Stimulated activated CD4-positive, alpha-beta T cell treated with anti-CD3 and anti-CD28 coated beads, Interleukin-4, amount 100 ng/mL, for 1 hour (primary cell): ENCODE data around the gene HAUS2.
"Not testable (repeated sequence)": the region's sequence is repeated elsewhere in the genome, so short reads cannot be mapped to it uniquely, and the experiment has no call there.

ENCODE experiments used
- DNase-seq: peaks from one replicate; pipeline ENCODE4 v3.0.0-alpha.2; 2020

The HAUS2 gene

DNA sequence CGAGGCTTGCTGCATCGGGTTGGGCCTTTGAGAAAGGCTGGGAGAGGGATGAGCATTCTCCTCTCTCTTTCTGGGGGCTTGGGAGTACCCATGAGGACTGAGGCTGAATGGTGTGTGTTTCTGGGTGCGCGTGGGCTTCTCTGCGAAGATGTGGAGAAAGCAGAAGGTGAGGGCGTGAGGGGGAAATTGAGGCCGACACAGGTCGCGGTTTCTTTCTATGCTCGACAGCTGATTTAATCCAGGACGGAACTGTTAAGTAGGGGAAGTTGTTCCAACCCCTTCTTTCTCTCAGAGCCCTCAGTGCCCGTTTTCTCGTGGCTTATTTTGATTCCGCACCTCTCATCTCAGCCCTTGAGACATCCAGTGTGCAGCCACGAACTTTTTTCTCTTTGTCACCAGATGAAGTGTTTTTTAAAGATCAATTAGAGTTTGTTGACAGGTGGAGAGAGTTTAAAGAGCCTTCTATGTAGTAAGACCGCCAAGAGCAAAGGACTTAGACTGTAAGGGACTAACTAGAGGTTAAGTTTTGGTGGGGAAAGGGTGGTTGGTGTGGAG is 27.5 kb downstream of the HAUS2 start:
- DNase-seq, result no peak

DNA sequence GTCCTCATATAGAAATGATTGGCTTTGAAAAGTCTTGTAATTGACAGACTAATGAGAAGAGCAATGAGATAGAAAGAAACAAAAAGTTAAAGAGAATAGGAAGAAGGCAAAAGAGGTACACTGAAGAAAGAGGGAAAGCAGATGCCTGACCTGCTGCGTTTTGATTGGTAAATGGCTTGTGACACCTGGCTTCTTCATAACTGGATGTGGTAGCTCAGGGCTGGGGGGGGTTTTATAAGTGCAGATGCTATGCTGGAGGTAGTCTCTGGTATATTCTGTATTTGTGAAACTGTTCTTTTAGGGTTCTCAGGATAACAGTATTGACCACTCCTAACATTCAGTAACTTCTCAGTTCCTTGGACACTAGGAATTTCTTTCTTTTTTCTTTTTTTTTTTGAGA is 28.1 kb downstream of the HAUS2 start:
- no peak for DNase-seq

DNA sequence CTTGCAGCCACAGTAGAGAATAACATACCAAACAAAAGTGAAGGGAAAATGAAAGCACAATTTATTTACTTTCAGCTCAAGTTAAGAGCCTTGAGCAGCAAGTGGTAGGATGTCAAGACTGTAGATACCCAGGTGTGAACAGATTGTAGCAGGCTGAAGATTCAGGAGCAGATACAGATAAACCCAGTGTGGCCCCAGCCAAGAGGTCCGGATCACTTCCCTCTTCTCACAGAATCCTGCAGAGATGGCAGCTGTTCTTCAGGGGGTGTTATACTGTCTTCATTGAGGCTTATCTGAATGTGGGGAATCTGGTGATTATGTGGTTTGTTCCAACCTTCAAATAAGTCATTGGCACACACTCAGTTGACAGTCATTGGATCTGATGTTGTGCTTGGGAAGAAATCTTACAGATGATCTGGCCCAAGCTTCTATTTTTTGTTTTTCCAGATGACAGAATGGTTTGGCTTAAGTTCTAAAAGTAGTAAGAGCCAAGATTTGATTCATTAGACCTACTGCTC is 28.9 kb downstream of the HAUS2 start:
- no peak for DNase-seq

DNA sequence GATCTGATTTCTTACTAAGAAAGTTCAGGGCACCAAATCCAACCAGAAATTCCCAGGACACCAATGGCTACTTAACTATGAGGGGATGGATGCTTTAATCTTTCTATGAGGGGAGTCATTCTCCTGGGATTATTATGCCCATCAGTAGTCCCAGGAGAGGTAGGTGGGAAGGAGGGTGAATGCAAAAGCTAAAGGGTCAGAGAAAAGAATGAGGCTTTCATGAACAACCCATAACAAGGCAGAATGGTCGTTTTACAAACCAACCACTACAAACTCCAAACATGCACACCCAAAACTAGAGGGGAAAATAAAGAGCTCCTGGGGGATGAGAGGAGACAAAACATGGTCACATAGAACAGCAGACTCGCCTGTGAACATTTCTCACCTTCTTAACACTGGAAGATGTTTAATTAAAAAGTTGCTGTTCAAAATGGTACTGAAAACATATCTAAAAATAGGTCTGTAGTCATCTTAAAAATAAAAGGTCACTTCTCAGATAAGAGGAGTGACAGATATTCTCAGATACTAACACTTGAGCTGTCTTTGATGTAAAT is 30.4 kb downstream of the HAUS2 start:
- DNase-seq, result no peak

DNA sequence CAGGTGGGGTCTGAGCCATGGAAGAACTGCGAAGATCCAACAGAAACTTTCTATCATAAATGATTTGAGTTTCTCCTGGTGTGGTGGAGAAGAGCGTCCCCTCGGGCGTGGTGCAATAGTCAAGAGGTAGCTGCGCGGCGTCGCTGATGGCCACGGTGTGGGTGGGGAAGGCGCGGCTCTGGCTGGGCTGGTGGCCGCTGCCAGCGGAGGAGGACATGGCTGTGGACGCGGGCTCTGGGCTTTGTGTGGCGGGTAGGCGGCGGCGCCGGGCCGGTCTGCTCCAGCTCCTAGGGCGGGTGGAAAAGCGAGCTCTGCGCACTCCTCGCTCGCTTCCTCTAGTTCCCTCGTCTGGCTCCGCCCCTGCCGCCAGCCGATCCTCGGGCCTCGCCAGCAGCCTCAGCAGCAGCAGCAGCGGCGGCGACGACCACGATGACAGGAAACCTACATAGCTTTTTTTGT is 32.7 kb downstream of the HAUS2 start:
- peak; percentile 77 for DNase-seq

DNA sequence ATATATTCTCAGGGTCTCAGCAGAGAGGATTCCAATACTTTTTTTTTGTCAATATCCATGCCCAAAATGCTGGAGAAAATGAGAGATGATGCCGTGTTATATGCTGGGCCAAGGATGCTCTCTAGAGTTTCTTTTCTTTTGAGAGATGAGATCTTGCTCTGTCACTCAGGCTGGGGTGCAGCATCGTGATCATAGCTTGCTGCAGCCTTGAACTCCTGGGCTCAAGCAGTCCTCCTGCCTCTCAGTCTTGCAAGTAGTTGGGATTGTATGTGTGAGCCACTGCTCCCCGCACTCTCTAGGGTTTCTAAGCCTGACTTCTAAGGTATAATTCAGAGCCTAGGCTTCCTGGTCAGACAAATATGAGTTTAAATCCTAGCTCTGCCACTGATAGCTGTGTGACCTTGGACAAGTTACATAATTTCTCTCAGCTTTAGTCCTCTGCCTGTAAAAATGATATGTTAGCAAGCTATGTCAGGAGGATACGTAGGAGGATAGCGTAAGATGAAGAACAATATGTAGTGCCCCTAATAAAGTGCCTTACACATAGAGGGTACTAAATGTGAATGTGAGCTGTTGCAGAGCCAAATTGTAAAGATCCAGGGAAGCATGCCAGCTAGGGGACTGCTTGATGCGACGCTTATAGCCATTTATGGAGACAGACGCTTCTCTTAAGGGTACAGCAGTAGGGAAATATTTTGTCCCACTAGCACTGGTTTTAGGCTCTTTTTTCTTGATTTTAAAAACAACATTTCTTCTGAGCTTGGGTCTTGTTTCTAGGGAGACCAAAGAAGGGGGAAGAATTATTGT is 34.1 kb downstream of the HAUS2 start:
- DNase-seq, result no peak

DNA sequence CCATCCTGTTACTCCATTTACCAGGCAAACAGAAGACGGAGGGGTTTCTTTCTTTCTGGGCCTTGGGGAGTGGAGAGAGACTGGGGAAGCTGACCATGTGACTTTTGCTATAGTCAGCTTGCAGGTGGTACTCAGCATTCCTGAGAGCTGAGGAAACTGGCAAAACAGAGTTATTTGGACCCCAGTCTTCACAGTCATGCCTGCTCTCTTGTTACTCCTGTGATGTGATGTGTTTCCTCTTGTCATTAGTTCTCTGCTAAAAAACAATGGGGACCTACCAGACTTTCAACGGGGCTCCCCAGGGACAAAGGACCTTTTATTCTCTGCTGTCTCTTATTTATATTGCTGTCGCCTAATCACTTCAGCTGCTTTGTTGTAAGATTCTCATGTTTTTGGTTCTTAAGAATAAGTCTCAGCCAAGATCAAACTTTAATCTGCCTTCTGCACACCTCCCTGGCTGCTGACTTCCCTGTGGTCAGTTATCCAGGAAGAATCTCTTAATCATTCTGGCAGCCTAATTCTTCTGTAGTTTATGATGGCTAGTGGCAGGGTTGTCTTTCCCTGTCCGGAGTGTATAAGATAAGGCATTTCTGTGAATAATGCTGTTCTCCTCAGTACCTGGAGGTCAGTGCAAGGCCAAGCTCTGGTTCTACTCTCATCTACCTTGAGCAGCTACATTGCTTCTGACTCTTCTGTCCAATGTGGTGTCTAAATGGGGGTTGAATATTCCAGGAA is 35.6 kb downstream of the HAUS2 start:
- DNase-seq, result no peak

DNA sequence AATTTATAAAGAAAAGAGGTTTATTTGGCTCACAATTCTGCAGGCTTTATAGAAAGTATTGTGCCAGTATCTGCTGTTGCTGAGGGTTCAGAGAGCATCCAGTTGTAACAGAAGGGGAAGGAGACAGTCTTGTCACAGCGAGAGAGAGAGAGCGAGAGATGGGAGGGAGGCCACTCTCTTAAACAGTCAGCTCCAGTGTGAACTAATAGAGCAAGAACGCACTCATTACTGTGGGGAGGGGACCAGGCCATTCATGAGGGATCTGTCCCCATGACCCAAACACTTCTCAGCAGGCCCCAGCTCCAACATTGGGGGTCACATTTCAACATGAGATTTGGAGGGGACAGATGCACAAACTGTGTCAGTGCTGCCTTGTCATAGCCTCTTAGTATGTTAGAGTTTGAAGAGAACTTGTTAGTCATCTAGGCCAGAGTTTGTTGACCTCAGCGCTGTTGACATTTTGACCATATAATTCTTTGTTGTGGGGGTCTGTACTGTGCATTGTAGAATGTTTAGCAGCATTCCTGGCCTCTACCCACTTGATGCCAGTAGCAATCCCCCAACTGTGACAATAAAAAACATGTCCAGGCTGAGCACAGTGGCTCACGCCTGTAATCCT is 42.1 kb downstream of the HAUS2 start:
- no peak for DNase-seq

DNA sequence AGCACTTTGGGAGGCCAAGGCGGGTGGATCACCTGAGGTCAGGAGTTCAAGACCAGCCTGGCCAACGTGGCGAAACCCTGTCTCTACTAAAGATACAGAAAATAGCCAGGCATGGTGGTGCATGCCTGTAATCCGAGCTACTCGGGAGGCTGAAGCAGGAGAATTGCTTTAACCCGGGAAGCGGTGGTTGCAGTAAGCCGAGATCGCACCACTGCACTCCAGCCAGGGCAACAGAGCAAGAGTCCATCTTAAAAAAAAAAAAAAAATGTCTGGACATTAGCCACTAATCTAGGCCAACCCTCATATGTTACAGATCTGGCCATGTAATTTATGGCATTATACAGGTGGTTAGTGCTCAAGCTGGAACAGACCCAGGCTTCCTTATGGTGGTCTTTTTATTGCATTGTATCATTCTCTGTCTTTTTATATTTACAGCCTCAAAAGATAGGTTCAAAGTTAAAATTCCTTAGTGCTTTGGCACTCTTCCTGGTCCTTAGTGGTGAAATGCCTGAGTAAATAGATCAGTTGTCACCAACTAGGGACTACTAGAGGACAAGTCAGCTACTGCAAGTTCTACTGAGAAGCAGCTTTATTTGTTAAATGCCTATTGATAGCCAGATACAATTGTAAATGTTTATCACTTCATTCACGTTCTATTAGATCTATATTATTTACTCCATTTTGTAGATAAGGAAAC is 42.7 kb downstream of the HAUS2 start:
- DNase-seq, result no peak

DNA sequence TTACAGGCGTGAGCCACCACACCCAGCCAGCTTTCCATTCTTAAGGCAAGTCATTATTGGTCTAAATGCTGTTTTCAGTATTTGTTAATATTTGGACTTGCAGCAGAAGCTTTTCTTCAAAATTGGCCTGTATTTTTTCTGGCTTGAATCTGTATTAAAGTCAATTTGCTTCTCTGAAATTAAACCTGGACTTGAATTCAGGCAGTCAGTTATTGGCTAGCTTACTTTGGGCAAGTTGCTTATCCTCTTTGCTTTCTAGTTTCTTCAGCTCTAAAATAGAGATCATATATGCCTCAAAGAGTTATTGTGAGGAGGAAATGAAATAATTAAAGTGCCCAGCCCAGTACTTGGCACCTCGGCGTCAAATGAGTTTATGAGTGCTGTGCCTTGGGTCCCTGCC is 44.1 kb downstream of the HAUS2 start:
- DNase-seq, result no peak

DNA sequence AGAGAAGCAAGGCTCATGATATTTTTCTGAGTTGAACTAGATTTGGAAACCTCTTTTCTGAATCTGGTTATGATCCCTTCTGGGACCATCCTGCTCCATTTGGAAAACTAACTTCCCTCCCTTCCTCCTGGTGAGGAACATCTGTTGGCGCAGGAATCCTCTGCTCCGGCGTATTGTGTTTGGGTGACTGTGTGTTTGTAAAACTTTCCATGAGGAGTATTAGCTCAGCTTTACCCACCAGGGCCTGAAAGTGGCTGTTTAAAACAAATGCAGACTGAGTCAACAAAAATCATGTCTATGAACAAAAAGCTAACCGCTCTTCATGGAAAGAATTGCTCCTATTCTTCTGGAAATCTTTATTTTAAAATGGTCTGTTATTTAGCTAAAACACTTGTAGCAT is 44.5 kb downstream of the HAUS2 start:
- no peak for DNase-seq

DNA sequence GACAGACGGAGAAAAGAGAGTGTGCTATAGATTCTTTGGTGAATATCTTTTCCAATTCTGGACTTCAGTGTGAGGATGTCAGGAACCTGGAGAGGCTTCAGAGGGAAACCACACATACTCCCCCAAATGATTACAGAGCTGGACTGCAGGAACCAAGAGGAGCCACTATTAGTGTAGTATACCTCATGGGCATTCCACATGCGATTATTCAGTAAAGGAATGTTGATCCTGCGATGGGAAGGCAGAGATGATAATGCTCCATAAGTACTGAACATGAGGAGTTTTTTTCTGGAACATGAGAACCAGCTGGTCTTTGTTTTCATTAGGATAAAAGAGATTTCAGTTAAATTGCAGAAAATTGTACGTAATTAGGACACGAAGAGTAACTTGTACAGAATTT is 45.5 kb downstream of the HAUS2 start:
- DNase-seq, result no peak

DNA sequence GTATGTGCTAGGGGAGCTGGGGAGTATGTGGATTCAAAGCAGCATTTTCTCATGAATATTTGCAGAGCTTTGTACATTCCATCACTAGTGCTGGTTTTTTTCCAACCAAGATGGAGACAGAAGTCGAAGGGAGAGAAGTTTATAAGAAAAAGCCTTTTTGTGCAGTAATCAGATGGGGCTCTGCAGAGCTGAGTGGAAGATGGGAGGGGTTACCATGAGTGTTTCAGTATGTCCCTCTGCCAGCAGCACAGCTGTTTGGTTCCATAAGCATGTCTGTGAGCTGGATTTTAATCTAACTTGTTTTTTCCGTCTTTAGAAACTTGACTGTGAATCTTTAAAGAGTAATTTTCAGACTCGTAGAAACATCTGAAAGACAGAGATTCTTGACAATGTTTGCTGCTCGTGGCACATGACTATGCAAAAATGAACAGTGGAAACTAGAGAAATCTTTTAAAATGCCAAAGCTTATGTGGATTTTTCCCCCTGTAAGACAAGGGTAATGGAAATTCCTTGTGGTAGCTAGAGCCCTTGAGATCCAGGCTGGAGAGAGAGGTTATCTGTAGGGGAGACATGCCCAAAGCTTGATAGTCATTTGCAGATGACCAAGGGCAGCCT is 47.1 kb downstream of the HAUS2 start:
- no peak for DNase-seq

DNA sequence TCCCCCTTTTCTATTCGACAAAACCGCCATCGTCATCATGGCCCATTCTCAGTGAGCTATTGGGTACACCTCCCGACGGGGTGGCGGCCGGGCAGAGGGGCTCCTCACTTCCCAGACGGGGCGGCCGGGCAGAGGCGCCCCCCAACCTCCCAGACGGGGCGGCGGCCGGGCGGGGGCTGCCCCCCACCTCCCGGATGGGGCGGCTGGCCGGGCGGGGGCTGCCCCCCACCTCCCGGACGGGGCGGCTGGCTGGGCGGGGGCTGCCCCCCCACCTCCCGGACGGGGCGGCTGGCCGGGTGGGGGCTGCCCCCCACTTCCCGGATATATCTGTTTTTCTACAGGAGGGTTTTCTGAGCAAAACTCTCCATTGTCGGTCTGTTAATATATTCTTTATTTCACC is 52.7 kb downstream of the HAUS2 start:
- not testable (repeated sequence) for DNase-seq

DNA sequence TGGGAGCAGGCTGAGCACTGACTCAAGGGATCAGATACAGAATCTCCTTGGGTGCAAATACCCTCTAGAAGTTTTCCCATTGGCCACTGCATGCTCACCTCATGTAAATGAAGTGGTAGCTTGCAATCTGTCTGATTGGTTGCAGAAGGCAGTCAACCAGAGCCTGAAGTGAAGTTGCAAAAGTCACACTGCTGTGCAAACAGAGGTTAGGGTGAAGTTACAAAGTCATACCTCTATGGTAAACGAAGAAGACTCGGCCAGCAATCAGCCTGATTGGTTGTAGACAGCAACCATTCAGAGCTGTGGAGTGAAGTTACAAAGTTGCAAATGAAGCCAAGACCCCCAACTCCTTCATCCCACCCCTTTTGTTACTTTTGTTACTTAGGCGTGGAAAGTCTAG is 53.9 kb downstream of the HAUS2 start:
- no peak for DNase-seq

DNA sequence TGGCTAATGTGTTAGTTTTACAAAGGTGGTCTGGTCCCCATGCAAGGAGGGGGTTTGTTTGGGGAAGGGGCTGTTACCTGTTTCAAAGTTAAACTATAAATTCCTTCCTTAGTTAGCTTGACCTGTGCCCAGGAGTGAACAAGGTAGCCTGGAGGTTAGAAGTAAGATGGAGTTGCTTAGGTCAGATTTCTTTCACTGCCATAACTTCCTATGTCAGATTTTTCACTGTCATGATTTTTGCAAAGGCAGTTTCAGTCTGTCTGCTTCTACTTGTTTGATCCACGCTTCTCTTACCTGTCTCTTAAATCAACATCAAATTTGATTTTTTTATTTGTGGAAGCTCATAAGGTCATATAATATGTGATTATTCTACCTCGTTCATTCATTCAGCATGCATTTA is 55.3 kb downstream of the HAUS2 start:
- DNase-seq, result no peak

DNA sequence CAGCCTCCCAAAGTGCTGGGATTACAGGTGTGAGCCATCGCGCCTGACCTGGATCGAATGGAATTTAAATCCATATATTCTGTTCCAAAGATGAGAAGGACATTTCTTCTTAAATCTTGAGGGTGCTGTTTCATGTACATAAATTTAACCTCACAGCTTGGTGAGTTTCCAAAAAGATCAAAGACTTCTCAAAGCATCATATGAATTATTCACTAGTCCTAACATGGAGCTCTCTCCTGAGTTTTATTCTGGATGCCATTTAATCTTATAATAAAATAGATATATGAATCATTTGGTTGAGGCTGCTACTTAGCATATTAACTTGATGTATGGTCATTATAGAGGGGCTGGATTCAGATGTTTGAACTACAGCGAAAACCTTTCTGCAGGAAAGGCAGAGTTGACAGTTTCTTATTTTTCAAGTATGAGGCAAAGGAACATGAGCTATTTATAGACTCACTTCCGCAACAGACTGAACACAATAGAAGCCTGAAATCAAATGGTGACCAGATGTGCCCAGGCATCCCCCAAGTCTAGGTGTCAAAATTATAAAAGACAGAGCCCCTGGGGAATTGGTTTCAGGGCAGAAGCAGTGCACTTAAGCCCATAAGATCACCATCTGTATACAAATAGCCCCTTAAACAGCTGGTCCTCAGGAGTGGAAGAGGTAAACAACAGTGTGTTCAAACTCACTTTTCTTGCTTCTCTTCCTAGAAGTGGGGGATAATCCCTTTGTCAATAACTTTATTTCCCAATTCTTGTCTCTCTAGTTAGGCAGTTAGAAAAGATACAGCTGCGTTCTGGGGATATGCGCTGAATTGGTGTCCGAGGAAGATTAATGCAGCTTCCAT is 56.5 kb downstream of the HAUS2 start:
- no peak for DNase-seq

DNA sequence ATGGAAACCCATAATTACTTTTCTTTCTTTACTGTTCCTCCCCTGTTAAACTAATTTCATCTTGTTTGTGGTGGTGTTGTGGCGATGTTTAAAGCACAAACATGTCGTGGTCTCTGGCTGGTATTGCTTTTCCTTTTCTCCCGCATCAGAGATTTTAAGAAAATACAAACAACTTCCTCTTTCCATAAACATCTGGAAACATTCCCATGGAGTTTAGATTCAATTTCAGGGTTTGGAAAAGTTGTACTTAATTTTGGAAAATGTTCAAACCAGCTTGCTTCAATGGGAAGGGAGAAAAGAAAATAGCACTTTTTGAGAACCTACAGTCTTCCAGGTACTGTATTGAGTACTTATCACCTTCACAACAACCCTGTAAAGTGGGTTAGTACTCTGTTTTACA is 57.2 kb downstream of the HAUS2 start:
- DNase-seq, result no peak

DNA sequence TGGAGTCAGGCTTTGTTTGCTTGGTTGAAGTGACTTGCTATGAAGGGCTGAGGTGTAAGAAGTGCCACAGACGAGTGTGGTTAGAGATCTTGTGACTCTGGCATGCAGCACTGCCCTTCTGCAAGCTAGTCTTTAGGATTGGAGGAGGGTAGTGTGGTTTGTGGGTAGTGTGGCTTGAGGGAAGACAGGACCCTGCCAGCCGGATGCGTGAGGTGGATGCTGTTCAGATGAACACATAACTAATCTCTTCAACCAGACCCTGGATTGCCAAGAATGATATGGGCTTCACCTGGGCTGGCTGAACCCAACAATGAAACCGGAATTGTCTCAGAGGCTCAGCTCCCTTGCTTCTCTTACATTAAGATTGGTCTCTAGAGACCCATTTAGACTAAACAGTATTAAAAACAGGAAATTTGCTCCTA is 59.5 kb downstream of the HAUS2 start:
- DNase-seq, result peak; percentile 3

DNA sequence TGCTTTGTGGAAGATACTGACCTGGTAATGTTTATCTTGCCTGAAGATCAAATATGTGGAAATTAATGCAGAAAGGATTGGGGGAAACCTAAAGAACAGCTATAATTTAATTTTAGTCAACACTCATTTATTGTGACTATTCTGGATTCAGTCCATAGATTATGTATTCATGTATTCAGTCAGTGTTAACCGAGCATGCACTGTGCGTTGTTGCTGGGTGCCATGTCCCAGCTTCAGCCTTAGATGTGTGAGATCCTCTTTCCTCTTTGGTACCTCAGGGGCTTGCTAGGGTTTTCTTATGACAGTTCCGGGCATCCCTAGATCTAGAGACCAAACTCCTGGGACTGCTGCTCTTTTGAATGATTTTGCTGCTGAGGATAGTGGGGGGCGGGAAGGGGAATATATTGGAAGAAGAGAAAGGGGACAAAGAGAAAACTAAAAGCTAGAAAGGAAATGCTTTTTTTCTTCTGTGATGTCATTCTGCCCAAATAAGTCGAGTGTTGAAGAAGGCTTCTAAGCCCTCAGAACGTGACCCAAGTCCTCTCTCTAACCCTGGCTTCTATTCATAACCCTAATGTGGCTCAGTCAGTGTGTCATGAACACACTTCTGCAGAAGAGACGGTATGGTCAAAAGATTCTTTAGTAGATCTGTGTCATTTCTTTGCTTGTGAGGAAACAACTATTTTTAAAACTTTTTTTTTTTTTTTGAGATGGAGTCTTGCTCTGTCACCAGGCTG is 60.3 kb downstream of the HAUS2 start:
- no peak for DNase-seq
